GM19467 (cell line): ENCODE results near the gene WNT9B.
"Not testable (repeated sequence)": the region's sequence is repeated elsewhere in the genome, so short reads cannot be mapped to it uniquely, and the experiment has no call there.

Experiments
- ATAC-seq: cut with Tn5 transposase; IDR thresholded peaks from one replicate; pipeline ENCODE4 v1.9.1; 2021; ENCODE audit warnings: mild to moderate bottlenecking, moderate library complexity; ENCODE audit not compliant: unreplicated experiment

The WNT9B gene

GRCh38 chr17:46903762-46904672 is 52.6 kb downstream of the WNT9B start:
- no peak for ATAC-seq

GRCh38 chr17:46908068-46908737 is 56.8 kb downstream of the WNT9B start:
- ATAC-seq: no peak

GRCh38 chr17:46910179-46910927 is 59.0 kb downstream of the WNT9B start:
- no peak for ATAC-seq

- ATAC-seq: no peak
Measured at GRCh38 chr17:46911311-46911710, 59.9 kb downstream of the WNT9B start.

GRCh38 chr17:46915596-46915995 is 64.2 kb downstream of the WNT9B start:
- ATAC-seq: no peak

GRCh38 chr17:46916211-46916610 is 64.8 kb downstream of the WNT9B start:
- ATAC-seq: no peak

GRCh38 chr17:46916623-46917022 is 65.2 kb downstream of the WNT9B start:
- ATAC-seq: no peak

GRCh38 chr17:46917041-46917440 is 65.7 kb downstream of the WNT9B start:
- no peak for ATAC-seq

GRCh38 chr17:46917516-46917915 is 66.1 kb downstream of the WNT9B start:
- ATAC-seq: no peak

GRCh38 chr17:46921962-46922361 is 70.6 kb downstream of the WNT9B start:
- ATAC-seq: not testable (repeated sequence)

- no peak for ATAC-seq
Measured at GRCh38 chr17:46922487-46922803, 71.1 kb downstream of the WNT9B start.

- peak; percentile 90 for ATAC-seq
Measured at GRCh38 chr17:46922804-46923635, 71.6 kb downstream of the WNT9B start, which contains the start of gene GOSR2. Gene GOSR2 (plus strand): TSS chr17:46923160. CDS start chr17:46923193, 33 bp downstream.

GRCh38 chr17:46925185-46925868 is 73.9 kb downstream of the WNT9B start:
- no peak for ATAC-seq

GRCh38 chr17:46928467-46929261 is 77.3 kb downstream of the WNT9B start:
- no peak for ATAC-seq

GRCh38 chr17:46929413-46929812 is 78.0 kb downstream of the WNT9B start:
- no peak for ATAC-seq

GRCh38 chr17:46930051-46930450 is 78.7 kb downstream of the WNT9B start:
- ATAC-seq: no peak

- ATAC-seq: no peak
Measured at GRCh38 chr17:46931596-46931995, 80.2 kb downstream of the WNT9B start.

- ATAC-seq: no peak
Measured at GRCh38 chr17:46935658-46936266, 84.4 kb downstream of the WNT9B start.
